Measurements from ENCODE around the gene POLH.

GRCh38 chr6:43622541-43622940, 46.6 kb downstream of the POLH start:
- TF ChIP-seq CTCF (IDR thresholded peaks at IDR 0.05): no peak
- no peak for TF ChIP-seq POLR2A (IDR thresholded peaks at IDR 0.05)
